GM23338 (cell line): ENCODE results near the gene TESK2. TPM values are rescaled to one million over a fixed set of nuclear protein-coding genes. Genes with fewer than 3 reads are reported as not detected.

Source experiments
- ATAC-seq: fragments of 200-7000 bp; cut with Tn5 transposase; 3 replicates; pipeline ENCODE4 v1.9.1; 2020
- DNase-seq: peaks from one replicate; pipeline ENCODE4 v3.0.0-alpha.2; 2015; ENCODE audit warnings: low spot score
- H2AFZ ChIP-seq: fragments of 200-600 bp; sonication (generic); 2 replicates; pipeline ENCODE4 v1.8.0; 2016; ENCODE audit warnings: antibody characterized with exemption, mild to moderate bottlenecking, moderate library complexity
- H3F3A ChIP-seq: fragments of 200-600 bp; sonication (generic); replicated peaks from 2 replicates; pipeline ENCODE4 v1.8.0; 2017; ENCODE audit warnings: antibody characterized with exemption, mixed run types, low read depth
- H3K27ac ChIP-seq: fragments of 200-600 bp; sonication (generic); 2 replicates; pipeline ENCODE4 v1.6.1; 2016; ENCODE audit warnings: low read depth
- H3K27me3 ChIP-seq: fragments of 200-600 bp; sonication (generic); 2 replicates; pipeline ENCODE4 v1.8.0; 2016; ENCODE audit warnings: mild to moderate bottlenecking, mixed run types, moderate library complexity; ENCODE audit not compliant: insufficient read depth
- H3K36me3 ChIP-seq: fragments of 200-600 bp; sonication (generic); 2 replicates; pipeline ENCODE4 v1.8.0; 2016; ENCODE audit warnings: mild to moderate bottlenecking; ENCODE audit not compliant: insufficient read depth
- H3K4me1 ChIP-seq: fragments of 200-600 bp; sonication (generic); 2 replicates; pipeline ENCODE4 v1.8.0; 2016; ENCODE audit warnings: mild to moderate bottlenecking, moderate library complexity; ENCODE audit not compliant: insufficient read depth
- H3K4me2 ChIP-seq: fragments of 200-600 bp; sonication (generic); 2 replicates; pipeline ENCODE4 v1.7.1; 2017; ENCODE audit warnings: mixed run types
- H3K4me3 ChIP-seq: fragments of 200-600 bp; sonication (generic); 2 replicates; pipeline ENCODE4 v1.6.1; 2016; ENCODE audit warnings: mixed run types
- H3K79me2 ChIP-seq: fragments of 200-600 bp; sonication (generic); replicated peaks from 2 replicates; pipeline ENCODE4 v1.8.0; 2017; ENCODE audit warnings: mild to moderate bottlenecking; ENCODE audit not compliant: insufficient read depth
- H3K9me2 ChIP-seq: fragments of 200-600 bp; sonication (generic); 2 replicates; pipeline ENCODE4 v1.8.0; 2017; ENCODE audit not compliant: insufficient read depth
- H4K20me1 ChIP-seq: fragments of 200-600 bp; sonication (generic); replicated peaks from 2 replicates; pipeline ENCODE4 v1.8.0; 2017; ENCODE audit warnings: mild to moderate bottlenecking; ENCODE audit not compliant: insufficient read depth
- H3K27ac Mint-ChIP-seq: 2 replicates; pipeline ENCODE4 v1.8.0; 2020; ENCODE audit warnings: inconsistent platforms, mild to moderate bottlenecking, moderate library complexity, mixed read lengths
- H3K27me3 Mint-ChIP-seq: 3 replicates; pipeline ENCODE4 v1.8.0; 2022; ENCODE audit warnings: low read depth, mild to moderate bottlenecking, moderate library complexity, mixed read lengths, inconsistent platforms; ENCODE audit not compliant: insufficient read depth, poor library complexity
- H3K36me3 Mint-ChIP-seq: 3 replicates; pipeline ENCODE4 v1.8.0; 2021; ENCODE audit warnings: low read depth, mild to moderate bottlenecking, inconsistent platforms, moderate library complexity, mixed read lengths
- H3K4me1 Mint-ChIP-seq: 3 replicates; pipeline ENCODE4 v1.8.0; 2020; ENCODE audit warnings: mild to moderate bottlenecking, inconsistent platforms, mixed read lengths
- H3K4me3 Mint-ChIP-seq: 3 replicates; pipeline ENCODE4 v1.8.0; 2021; ENCODE audit warnings: moderate library complexity, mild to moderate bottlenecking, inconsistent platforms, mixed read lengths
- H3K9me3 Mint-ChIP-seq: 3 replicates; pipeline ENCODE4 v1.8.0; 2020; ENCODE audit warnings: moderate library complexity, mild to moderate bottlenecking, inconsistent platforms, mixed read lengths
- CREB1 ChIP-seq: fragments of 250-450 bp; sonication (Bioruptor Pico); IDR thresholded peaks from 2 replicates; pipeline ENCODE4 v1.5.0; 2020; ENCODE audit warnings: low read depth, mild to moderate bottlenecking, moderate library complexity
- CTCF ChIP-seq, 2 experiments: fragments of 200-600 bp in 1 of 2; sonication (generic) in 1 of 2; conservative IDR thresholded peaks; 2 replicates each; pipeline versions ENCODE4 v1.5.1 to v1.6.1; 2016 to 2017; ENCODE audit warnings: antibody characterized with exemption in 2 of 2, low read depth in 2 of 2, mild to moderate bottlenecking in 2 of 2, moderate library complexity in 1 of 2
- EZH2 ChIP-seq: fragments of 200-600 bp; sonication (generic); IDR thresholded peaks from one replicate; pipeline ENCODE4 v1.8.0; 2017; ENCODE audit warnings: antibody characterized with exemption, mild to moderate bottlenecking, low read depth; ENCODE audit not compliant: unreplicated experiment
- EZH2phosphoT487 ChIP-seq: fragments of 200-600 bp; sonication (generic); IDR thresholded peaks from one replicate; pipeline ENCODE4 v1.8.1; 2018; ENCODE audit warnings: antibody characterized with exemption; ENCODE audit not compliant: unreplicated experiment
- JUNB ChIP-seq: IDR thresholded peaks from one replicate; pipeline ENCODE4 v1.6.1; 2016; ENCODE audit warnings: antibody characterized with exemption; ENCODE audit not compliant: unreplicated experiment
- NANOG ChIP-seq: IDR thresholded peaks from 2 replicates; pipeline ENCODE4 v1.6.1; 2016; ENCODE audit warnings: antibody characterized with exemption, borderline replicate concordance
- POLR2AphosphoS5 ChIP-seq: IDR thresholded peaks from 2 replicates; pipeline ENCODE4 v1.6.1; 2016; ENCODE audit warnings: antibody characterized with exemption, low read depth
- REST ChIP-seq: IDR thresholded peaks from one replicate; pipeline ENCODE4 v1.6.1; 2018; ENCODE audit warnings: antibody characterized with exemption; ENCODE audit not compliant: unreplicated experiment
- STAT1 ChIP-seq: IDR thresholded peaks from one replicate; pipeline ENCODE4 v1.6.1; 2016; ENCODE audit warnings: antibody characterized with exemption; ENCODE audit not compliant: unreplicated experiment
- ZNF114 ChIP-seq: fragments of 250-450 bp; sonication (Bioruptor Pico); IDR thresholded peaks from 2 replicates; pipeline ENCODE4 v1.5.0; 2020; ENCODE audit warnings: mild to moderate bottlenecking, moderate library complexity
- ZNF331 ChIP-seq: fragments of 250-450 bp; sonication (Bioruptor Pico); IDR thresholded peaks from 2 replicates; pipeline ENCODE4 v1.5.0; 2020; ENCODE audit warnings: low read depth, mild to moderate bottlenecking, moderate library complexity
- ZNF462 ChIP-seq: fragments of 250-450 bp; sonication (Bioruptor Pico); IDR thresholded peaks from 2 replicates; pipeline ENCODE4 v1.5.0; 2020; ENCODE audit warnings: mild to moderate bottlenecking, moderate library complexity
- polyA plus RNA-seq: library from polyadenylated mRNA; unstranded; fragments of >200 nt; fragmentation: Nextera tagmentation; extraction: Ambion mirVana; gene quantifications from 2 replicates; pipeline ENCODE4 v1.2.1, GENCODE V29; 2016
- total RNA-seq: library from RNA; depleted of rRNA; stranded (reverse); fragments of >200 nt; shearing (Covaris generic); gene quantifications from 2 replicates; pipeline ENCODE4 v1.2.3, GENCODE V29; 2014
- TF ChIP-seq, protein P1 (sequence below): IDR thresholded peaks from 2 replicates; pipeline ENCODE4 v1.6.1; 2016; ENCODE audit warnings: antibody characterized with exemption

TESK2 gene
- total and polyA plus RNA-seq, 2 experiments from 2014 or later, result 5.2 to 14.0 TPM

- no peaks in the 10 kb centered on the region for H3K79me2 ChIP-seq
- no peaks in the 10 kb centered on the region for H3K36me3 Mint-ChIP-seq
- ATAC-seq (no peak), DNase-seq (no peak)
- H3K9me3 Mint-ChIP-seq, result no peaks in the 10 kb centered on the region
- H3K4me2 ChIP-seq, result no peak overlapping the region
- H3K27ac Mint-ChIP-seq, result no peak overlapping the region
- no peak overlapping the region for H3K27ac ChIP-seq
- H3K9me2 ChIP-seq, result no peaks in the 10 kb centered on the region
- H4K20me1 ChIP-seq, result no peaks in the 10 kb centered on the region; the same call in 1 of the 2 replicates
- H3K4me1 Mint-ChIP-seq, result no peaks in the 10 kb centered on the region
- no peaks in the 10 kb centered on the region for H3K27me3 ChIP-seq
- H2AFZ ChIP-seq, result no peak overlapping the region
- H3K36me3 ChIP-seq, result no peaks in the 10 kb centered on the region
- H3K27me3 Mint-ChIP-seq, result no peaks in the 10 kb centered on the region
- H3K4me3 ChIP-seq, result no peak overlapping the region
- no peak overlapping the region for H3K4me3 Mint-ChIP-seq
- no peak for TF ChIP-seq REST
- no peak for TF ChIP-seq JUNB
- TF ChIP-seq EZH2phosphoT487, result no peak
- no peak for TF ChIP-seq ZNF114 (CRISPR knock-in tag)
- TF ChIP-seq NANOG, result no peak
- TF ChIP-seq ZNF462 (CRISPR knock-in tag), result no peak
- TF ChIP-seq CTCF (conservative IDR thresholded peaks at IDR 0.05; ENCODE audit: low read depth in 2 of 2), result no peak
- no peak for TF ChIP-seq EZH2
- no peak for TF ChIP-seq POLR2AphosphoS5
- no peak for TF ChIP-seq ZNF331
- no peak for TF ChIP-seq STAT1
- TF ChIP-seq CREB1 (CRISPR knock-in tag), result no peak
- TF ChIP-seq, protein P1, sequence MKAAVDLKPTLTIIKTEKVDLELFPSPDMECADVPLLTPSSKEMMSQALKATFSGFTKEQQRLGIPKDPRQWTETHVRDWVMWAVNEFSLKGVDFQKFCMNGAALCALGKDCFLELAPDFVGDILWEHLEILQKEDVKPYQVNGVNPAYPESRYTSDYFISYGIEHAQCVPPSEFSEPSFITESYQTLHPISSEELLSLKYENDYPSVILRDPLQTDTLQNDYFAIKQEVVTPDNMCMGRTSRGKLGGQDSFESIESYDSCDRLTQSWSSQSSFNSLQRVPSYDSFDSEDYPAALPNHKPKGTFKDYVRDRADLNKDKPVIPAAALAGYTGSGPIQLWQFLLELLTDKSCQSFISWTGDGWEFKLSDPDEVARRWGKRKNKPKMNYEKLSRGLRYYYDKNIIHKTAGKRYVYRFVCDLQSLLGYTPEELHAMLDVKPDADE, result no peak
- no peaks in the 10 kb centered on the region for H3F3A ChIP-seq
- no peaks in the 10 kb centered on the region for H3K4me1 ChIP-seq
Measured at GRCh38 chr1:45381243-45381642, 109.7 kb downstream of the TESK2 start.
